ENCODE data around the gene MSI2. TPM values are rescaled to one million over a fixed set of nuclear protein-coding genes. Genes with fewer than 3 reads are reported as not detected.

MSI2 gene
- total RNA-seq, 1 experiment from 2014 or later, result 47.9 TPM

GRCh38 chr17:57554826-57555635, 298.7 kb downstream of the MSI2 start:
- DNase-seq (ENCODE audit: low spot score), result no peak

- DNase-seq (ENCODE audit: low spot score), result no peak
Observed at GRCh38 chr17:57555636-57556175, 299.4 kb downstream of the MSI2 start.

DNA sequence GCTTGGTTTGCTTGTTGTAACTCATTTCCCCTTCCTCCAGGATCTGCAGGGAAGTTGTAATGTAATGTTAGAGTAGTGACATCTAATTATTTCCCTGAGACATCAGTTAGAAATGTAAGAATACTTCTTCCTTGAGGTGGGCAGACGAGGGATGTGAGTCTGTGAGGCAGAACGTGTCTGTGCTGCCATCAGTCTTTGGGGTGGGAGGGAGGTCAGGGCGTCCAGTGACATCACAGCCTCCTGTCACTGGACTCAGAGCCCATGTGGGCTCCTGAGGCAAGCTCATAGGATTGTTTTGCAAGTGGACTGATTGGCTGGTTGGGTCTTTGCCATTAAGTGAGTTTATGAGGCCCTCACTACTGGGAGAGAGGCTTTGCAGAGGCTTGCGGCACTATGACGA, 300.0 kb downstream of the MSI2 start:
- DNase-seq (ENCODE audit: low spot score), result no peak

- DNase-seq (ENCODE audit: low spot score), result no peak
Observed at GRCh38 chr17:57556977-57557376, 300.7 kb downstream of the MSI2 start.

DNA sequence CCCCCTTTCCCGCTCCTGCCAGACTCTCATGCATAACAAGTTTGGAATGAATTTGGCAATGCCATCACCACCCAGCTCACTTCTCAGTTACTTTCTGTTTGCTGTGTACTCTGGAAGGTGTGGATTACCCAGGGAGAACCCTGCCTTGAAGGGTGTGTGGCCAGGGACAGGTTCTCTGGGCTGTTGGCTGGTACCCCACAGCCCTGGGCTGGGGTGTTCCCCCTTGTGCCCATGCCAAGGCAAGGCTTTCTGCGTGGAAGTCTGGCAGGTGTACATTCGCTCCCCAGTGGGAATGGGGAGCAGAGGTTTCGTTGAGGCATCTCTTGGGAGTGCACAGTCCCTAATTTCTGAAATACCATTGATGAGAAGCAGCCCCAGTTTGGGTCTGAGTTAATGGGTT, 301.1 kb downstream of the MSI2 start:
- no peak for DNase-seq (ENCODE audit: low spot score)

DNA sequence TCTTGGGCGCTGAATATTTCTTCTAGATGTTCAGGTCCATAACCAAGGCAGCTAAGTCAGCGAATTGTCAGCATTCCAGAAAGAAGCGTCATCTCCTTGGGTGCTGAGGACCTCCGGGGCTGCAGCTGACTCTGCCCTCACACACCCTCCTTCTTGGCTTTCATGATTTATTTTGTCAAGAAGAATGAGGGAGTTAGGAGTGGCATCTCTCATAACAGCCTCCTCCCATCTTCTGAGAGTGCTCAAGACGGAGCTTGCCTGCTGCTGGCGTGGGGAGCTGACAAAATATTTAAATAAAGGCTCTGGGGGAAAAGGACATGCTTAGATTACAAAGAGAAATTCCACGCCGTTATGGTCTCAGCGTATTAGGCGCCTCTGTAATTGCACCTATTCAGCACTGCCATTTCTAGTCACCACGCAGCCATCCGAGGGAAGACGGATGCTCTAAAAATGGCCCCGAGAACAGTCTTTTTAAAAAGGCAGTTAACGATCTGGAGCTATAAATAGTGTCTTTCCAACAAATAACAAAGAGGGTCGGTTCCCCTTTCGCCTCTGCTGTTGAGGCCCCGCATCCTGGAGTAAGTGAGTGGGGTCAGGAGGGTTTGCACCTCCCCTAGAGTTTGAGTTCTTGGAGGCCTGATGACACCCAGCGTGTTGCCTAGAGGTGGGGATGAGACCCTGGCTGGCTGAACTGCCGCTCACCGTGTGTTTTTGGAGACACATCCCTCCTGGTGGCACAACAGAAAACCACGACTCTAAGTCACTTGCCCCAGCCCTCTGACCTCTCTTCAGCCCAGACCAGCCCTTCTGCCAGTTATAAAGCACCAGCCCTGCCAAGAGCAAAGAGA, 301.7 kb downstream of the MSI2 start:
- DNase-seq (ENCODE audit: low spot score), result peak; percentile 94

DNA sequence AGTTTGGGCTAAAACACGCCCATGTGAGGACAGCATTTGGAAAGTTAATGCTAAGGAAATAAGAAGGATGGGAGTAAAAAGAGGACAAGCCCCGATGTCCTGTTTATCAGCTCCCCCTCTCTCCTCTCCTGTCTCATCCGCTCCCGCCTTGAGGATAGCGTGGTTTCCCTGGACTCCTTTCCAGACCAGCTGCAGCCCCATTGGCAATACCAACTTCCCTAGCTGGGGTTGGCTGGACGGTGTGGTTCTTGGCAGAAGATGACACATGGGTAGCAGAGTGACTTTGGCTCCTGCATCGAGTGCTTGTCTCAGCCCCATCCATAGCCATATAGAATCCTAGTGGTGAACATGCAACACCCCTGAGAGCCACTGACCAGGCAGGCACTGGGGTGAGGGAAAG, 302.9 kb downstream of the MSI2 start:
- DNase-seq (ENCODE audit: low spot score), result no peak

DNA sequence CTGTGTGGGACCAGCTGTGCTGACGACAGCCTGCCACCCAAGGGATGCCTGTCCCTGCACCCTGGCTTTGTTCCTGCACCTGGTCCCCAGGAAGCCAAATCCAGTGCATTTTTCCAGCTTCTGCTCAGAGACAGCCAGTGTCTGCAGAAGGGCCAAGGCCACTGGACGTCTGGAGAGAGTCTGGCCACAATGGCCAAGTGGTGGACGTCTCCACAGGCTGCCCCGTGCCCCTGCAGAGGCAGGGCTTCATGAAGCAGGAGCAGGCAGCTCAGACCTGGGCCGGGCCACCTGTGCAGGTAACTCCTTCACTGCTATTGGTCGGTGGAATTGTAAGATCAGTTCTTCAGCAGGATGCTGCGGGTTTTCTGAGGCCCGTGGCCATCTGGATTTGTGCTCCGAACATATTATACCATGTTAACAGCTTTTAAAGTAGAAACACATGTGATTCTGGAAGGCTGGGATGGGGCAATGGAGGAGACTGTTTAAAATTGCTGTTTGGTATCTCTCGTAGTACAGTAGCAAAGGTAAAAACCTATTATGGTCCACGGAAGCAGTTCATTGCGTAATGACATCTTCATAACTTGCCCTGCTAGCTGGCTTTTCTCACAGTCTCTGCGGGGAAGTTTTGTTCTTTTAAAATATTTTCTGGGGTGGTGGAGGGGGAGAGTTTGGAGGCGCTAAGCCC, 303.5 kb downstream of the MSI2 start:
- no peak for DNase-seq (ENCODE audit: low spot score)

- DNase-seq (ENCODE audit: low spot score), result no peak
Observed at GRCh38 chr17:57560319-57560705, 304.0 kb downstream of the MSI2 start.

DNA sequence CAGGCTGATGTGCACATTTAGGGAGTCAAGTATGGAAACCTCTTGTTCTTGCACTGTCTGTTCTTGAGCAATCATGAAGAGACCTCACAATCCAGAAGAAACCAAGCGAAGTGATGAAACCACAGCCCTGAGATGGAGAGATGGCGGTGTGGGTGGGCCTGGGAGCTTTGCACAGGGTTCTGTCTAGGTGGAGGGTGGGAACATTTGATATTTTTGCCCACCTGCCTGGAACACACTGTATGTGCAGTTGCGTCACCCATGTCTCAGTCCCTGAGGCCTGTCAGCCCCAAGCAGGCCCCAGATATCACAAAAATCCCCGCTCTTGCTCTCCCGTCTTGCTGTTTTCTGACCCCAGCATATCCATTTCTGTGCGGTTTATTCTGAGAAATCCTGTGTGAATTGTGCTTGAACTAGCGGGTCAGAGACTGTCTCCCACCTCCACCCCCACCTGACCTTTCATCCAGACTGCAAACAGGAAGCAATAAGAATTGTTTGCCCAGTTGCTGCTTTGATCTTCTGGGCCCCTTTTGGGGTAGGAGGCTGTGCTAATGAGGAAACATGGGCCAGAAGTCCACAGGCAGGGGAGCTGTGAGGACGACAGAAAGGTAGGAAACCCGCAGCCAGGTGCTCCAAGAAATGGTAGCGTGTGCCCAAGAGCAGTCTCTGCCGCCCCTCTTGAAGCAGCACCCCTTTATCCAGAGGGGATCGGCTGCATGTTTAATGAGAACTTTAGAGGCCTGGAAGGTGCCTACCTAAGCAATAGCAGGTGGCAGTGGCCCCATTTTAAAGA, 304.9 kb downstream of the MSI2 start:
- DNase-seq (ENCODE audit: low spot score), result no peak

GRCh38 chr17:57562184-57562698, 305.9 kb downstream of the MSI2 start:
- no peak for DNase-seq (ENCODE audit: low spot score)

DNA sequence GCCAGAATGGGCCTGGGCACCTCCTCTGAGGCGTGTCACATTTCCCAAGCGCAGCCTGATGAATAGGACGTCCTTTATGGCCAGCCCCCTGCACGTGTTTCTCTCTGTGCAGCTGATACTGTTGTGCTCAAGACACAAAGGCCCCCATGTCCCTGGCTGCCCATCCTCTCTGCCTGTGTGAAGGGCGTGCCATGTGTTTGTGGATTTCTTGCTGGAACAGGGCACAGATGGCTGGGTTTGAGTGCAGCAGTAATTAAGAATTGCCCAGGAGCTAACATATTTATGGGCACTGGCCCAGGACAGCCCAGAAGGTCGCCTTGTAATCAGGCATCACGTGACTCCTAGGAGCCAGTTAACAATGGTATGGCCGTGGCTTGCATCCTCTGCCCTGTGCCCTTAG, 307.6 kb downstream of the MSI2 start:
- DNase-seq (ENCODE audit: low spot score), result no peak

DNA sequence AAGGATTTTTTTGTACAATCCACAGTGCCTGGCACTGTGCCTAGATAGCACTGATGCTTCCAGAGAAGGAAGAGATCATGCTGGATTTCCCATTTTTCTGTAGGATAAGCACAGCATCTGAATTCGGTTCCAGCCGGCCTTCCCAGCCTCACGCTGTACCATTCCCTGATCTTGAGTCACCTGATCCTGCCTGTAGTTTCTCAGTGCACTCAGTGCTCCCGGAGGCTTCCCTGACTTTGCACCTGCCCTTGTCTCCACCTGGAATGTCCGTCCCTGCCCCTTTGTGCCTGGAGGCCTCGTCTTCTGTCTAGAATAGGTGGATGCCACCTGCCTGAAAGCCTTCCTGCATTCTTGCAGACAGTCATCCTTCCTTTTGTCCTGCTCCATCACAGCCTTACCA, 308.9 kb downstream of the MSI2 start:
- no peak for DNase-seq (ENCODE audit: low spot score)

- no peak for DNase-seq (ENCODE audit: low spot score)
Observed at GRCh38 chr17:57566721-57567120, 310.4 kb downstream of the MSI2 start.

DNA sequence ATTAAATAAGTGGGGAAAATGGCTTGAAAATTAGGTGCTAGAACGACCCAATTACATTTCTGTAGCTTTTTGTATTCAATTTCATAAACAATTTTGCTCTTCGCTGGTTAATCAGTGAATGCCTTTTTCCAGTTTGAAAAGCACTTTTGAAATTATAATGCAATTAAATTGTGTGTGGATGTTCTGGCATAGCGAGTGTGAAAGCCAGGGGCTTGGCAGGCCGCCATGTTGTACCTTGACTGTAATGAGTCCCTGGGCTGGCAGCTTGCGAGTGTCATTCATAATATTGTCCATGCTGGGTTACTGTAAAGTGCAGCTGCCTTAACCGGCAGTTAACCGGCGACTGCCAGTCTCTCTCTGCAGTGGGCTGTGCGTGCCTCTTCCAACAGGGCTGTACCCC, 310.9 kb downstream of the MSI2 start:
- no peak for DNase-seq (ENCODE audit: low spot score)

GRCh38 chr17:57568340-57568739, 312.0 kb downstream of the MSI2 start:
- DNase-seq (ENCODE audit: low spot score), result no peak

- no peak for DNase-seq (ENCODE audit: low spot score)
Observed at GRCh38 chr17:57569021-57569420, 312.7 kb downstream of the MSI2 start.

- DNase-seq (ENCODE audit: low spot score), result peak; percentile 32
Observed at GRCh38 chr17:57569853-57570252, 313.5 kb downstream of the MSI2 start.

DNA sequence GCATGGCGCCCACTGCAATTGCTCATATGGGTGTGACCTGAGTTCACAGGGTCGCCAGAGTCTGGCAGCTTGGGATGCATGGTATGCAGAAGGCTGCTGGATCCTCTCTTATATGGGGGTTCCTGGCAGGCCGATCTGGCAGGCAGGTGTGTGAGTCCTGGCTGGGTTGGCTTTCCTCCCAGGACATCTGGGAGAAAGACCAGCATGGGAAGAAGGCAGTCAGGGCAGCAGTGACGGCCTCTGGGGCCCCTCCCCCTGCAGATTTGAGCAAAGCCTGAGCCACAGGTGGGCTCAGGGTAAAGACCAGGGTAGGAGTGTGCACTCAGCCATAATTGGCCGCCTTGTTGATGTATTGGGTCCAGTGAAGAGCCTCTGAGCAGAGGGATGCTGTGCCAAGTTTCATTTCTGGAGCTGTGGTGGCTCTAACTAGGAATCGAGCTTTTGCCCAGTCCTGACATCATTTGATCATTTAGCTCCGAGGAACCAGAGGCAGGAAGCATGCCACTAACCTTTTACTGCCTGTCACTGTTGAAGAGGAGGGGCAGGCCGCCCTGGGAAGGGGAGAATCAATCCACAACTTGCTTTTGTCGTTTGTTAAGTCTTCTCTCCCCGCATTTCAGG, 314.5 kb downstream of the MSI2 start:
- DNase-seq (ENCODE audit: low spot score), result peak; percentile 40

DNA sequence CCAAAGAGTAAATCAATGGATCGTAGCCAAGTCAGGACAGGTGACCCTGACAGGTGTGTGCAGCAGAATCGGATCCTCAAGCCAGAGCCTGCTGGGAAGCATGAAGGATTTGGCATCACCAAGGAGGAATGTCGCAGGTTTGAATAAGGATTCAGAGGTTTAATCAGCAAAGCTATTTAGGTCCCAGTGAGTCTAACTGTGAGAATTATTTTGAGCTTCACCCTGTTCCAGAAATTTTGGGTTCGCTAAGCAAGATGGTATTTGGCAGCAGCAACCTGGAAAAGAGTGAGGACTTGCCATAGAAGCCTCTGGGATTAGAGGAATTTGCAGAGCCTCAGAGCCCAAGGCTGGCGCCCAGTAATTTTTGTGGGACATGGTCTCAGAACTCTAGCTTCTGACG, 315.7 kb downstream of the MSI2 start:
- DNase-seq (ENCODE audit: low spot score), result no peak

DNA sequence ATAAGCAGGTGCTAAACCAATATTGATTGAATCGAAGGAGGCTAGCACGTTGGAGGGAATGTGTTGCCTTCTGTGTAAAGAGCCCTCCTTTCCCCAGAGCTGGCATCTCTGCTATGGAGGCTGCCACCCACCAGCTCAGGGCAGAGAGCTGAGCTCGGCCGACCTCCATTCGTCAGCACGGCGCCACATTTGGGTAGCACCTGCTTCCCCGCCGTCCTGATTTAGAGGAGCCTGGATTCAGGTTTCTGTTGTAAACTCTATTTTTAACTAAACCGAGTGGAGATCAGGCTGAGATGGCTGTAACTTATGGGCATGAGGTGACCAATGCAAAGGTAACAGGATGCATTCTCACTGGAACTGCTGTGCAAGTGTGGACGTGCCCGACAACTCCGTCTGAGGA, 316.3 kb downstream of the MSI2 start:
- no peak for DNase-seq (ENCODE audit: low spot score)
